Activated naive CD8-positive, alpha-beta T cell treated with anti-CD3 and anti-CD28 coated beads, Interleukin-2, amount 10 ng/mL, durations not matched to agents 7 days and 5 days (primary cell): Measurements from ENCODE around the gene MTMR4. TPM values are rescaled to one million over a fixed set of nuclear protein-coding genes. Genes with fewer than 3 reads are reported as not detected.
"Not testable (repeated sequence)": the region's sequence is repeated elsewhere in the genome, so short reads cannot be mapped to it uniquely, and the experiment has no call there.

Source experiments
- ATAC-seq: fragments of 150-1000 bp; cut with Tn5 transposase; one replicate; pipeline ENCODE4 v1.10.0; 2021; ENCODE audit warnings: low read depth, moderate library complexity
- POLR2A ChIA-PET: fragments of 350-600 bp; sonication (Branson Sonifier 250); formaldehyde crosslinking; loops from one replicate; lab custom pipeline; 2021; ENCODE audit warnings: antibody characterized with exemption; lab: Charles Lee
- DNase-seq: peaks from one replicate; pipeline ENCODE4 v3.0.0; 2021
- H3K27ac Mint-ChIP-seq: one replicate; pipeline ENCODE4 v1.8.0; 2022; ENCODE audit warnings: mild to moderate bottlenecking, mixed read lengths
- H3K27me3 Mint-ChIP-seq: one replicate; pipeline ENCODE4 v1.8.0; 2022; ENCODE audit warnings: mild to moderate bottlenecking, moderate library complexity, mixed read lengths
- H3K36me3 Mint-ChIP-seq: one replicate; pipeline ENCODE4 v1.8.0; 2021; ENCODE audit warnings: mild to moderate bottlenecking, mixed read lengths
- H3K4me1 Mint-ChIP-seq: one replicate; pipeline ENCODE4 v1.8.0; 2021; ENCODE audit warnings: mixed read lengths
- H3K4me3 Mint-ChIP-seq: one replicate; pipeline ENCODE4 v1.8.0; 2022; ENCODE audit warnings: mild to moderate bottlenecking, moderate library complexity, mixed read lengths
- H3K9me3 Mint-ChIP-seq: one replicate; pipeline ENCODE4 v1.8.0; 2021; ENCODE audit warnings: mixed read lengths
- total RNA-seq, 2 experiments: library from RNA; stranded (reverse); gene quantifications; one replicate each; pipeline ENCODE4 v1.2.3, GENCODE V29; 2021

Gene MTMR4
- 10 to 100 TPM; 50.5 to 50.8 TPM for total RNA-seq

GRCh38 chr17:58513965-58514769 lies at the start of gene MTMR4:
Gene MTMR4, minus strand, starts transcription at chr17:58514638. Its CDS starts 231 bp downstream, at chr17:58514407.
- peaks cover 3% of the 10 kb centered on the region for H3K27me3 Mint-ChIP-seq
- ATAC-seq = peak; percentile 9
- H3K4me3 Mint-ChIP-seq = peak within 1 kb of the TSS; percentile 89
- peak; percentile 81 for DNase-seq
- POLR2A ChIA-PET = interaction anchor here (0.6 to 3.5 kb wide), 9 partner anchors 9 to 507 kb away, joined by 3 to 32 read pairs (median 5); partner anchors contain the start of genes RAD51C, SRSF1 and TSPOAP1
- H3K27ac Mint-ChIP-seq = peak within 1 kb of the TSS; percentile 69
- H3K9me3 Mint-ChIP-seq = no peaks in the 10 kb centered on the region
- peaks cover 48% of the 10 kb centered on the region for H3K4me1 Mint-ChIP-seq
- peaks cover 20% of the 10 kb centered on the region for H3K36me3 Mint-ChIP-seq

- peaks cover 10% of the 10 kb centered on the region for H3K4me1 Mint-ChIP-seq
- H3K4me3 Mint-ChIP-seq = no peak overlapping the region
- H3K27ac Mint-ChIP-seq = no peak overlapping the region
- DNase-seq = no peak
- POLR2A ChIA-PET = no interaction called here
- H3K9me3 Mint-ChIP-seq = no peaks in the 10 kb centered on the region
- no peak for ATAC-seq
- H3K27me3 Mint-ChIP-seq = peaks cover 3% of the 10 kb centered on the region
- H3K36me3 Mint-ChIP-seq = no peaks in the 10 kb centered on the region
Observed at GRCh38 chr17:58560511-58560910, 46.1 kb upstream of the MTMR4 start.

GRCh38 chr17:58557981-58558380 lies 43.5 kb upstream of the MTMR4 start:
- H3K4me3 Mint-ChIP-seq = no peak overlapping the region
- no peaks in the 10 kb centered on the region for H3K9me3 Mint-ChIP-seq
- ATAC-seq (no peak), DNase-seq (no peak)
- peaks cover 6% of the 10 kb centered on the region for H3K4me1 Mint-ChIP-seq
- POLR2A ChIA-PET = no interaction called here
- no peaks in the 10 kb centered on the region for H3K36me3 Mint-ChIP-seq
- H3K27ac Mint-ChIP-seq = no peak overlapping the region
- peaks cover 3% of the 10 kb centered on the region for H3K27me3 Mint-ChIP-seq

- no peak overlapping the region for H3K4me3 Mint-ChIP-seq
- POLR2A ChIA-PET = interaction anchor here (0.7 kb wide), 1 partner anchor 479 kb away, joined by 4 read pairs; no protein-coding TSS in a partner anchor
- no peaks in the 10 kb centered on the region for H3K9me3 Mint-ChIP-seq
- ATAC-seq (peak; percentile 42), DNase-seq (no peak)
- peaks cover 5% of the 10 kb centered on the region for H3K27me3 Mint-ChIP-seq
- H3K4me1 Mint-ChIP-seq = peaks cover 6% of the 10 kb centered on the region
- no peak overlapping the region for H3K27ac Mint-ChIP-seq
- H3K36me3 Mint-ChIP-seq = no peaks in the 10 kb centered on the region
Observed at GRCh38 chr17:58556833-58557250, 42.4 kb upstream of the MTMR4 start.

GRCh38 chr17:58555109-58555508 lies 40.7 kb upstream of the MTMR4 start:
- H3K9me3 Mint-ChIP-seq, POLR2A ChIA-PET, H3K27ac Mint-ChIP-seq, DNase-seq, H3K4me1 Mint-ChIP-seq, H3K36me3 Mint-ChIP-seq, ATAC-seq, H3K4me3 Mint-ChIP-seq, H3K27me3 Mint-ChIP-seq: not testable (repeated sequence)

GRCh38 chr17:58541249-58541648 lies 26.8 kb upstream of the MTMR4 start:
- Mint-ChIP-seq H3K4me1 (no peaks in the 10 kb centered on the region), H3K36me3 (no peaks in the 10 kb centered on the region), H3K27ac (no peak overlapping the region), H3K4me3 (no peak overlapping the region), H3K27me3 (peaks cover 17% of the 10 kb centered on the region), H3K9me3 (no peaks in the 10 kb centered on the region)
- DNase-seq (no peak), ATAC-seq (peak; percentile 68)
- POLR2A ChIA-PET = interaction anchor here (0.6 to 1.0 kb wide), 2 partner anchors 17 to 91 kb away, joined by 4 to 8 read pairs; no protein-coding TSS in a partner anchor

- H3K36me3 Mint-ChIP-seq = no peaks in the 10 kb centered on the region
- peaks cover 24% of the 10 kb centered on the region for H3K27me3 Mint-ChIP-seq
- H3K4me1 Mint-ChIP-seq = no peaks in the 10 kb centered on the region
- no peak overlapping the region for H3K27ac Mint-ChIP-seq
- no peaks in the 10 kb centered on the region for H3K9me3 Mint-ChIP-seq
- no peak for ATAC-seq
- POLR2A ChIA-PET = no interaction called here
- no peak for DNase-seq
- H3K4me3 Mint-ChIP-seq = no peak overlapping the region
Observed at GRCh38 chr17:58539698-58540097, 25.3 kb upstream of the MTMR4 start.

- H3K4me1 Mint-ChIP-seq = no peaks in the 10 kb centered on the region
- H3K27ac Mint-ChIP-seq = no peak overlapping the region
- H3K9me3 Mint-ChIP-seq = no peaks in the 10 kb centered on the region
- peaks cover 29% of the 10 kb centered on the region for H3K27me3 Mint-ChIP-seq
- H3K36me3 Mint-ChIP-seq = no peaks in the 10 kb centered on the region
- no peak for ATAC-seq
- POLR2A ChIA-PET = no interaction called here
- no peak for DNase-seq
- H3K4me3 Mint-ChIP-seq = no peak overlapping the region
Observed at GRCh38 chr17:58538811-58539409, 24.5 kb upstream of the MTMR4 start.

- Mint-ChIP-seq H3K9me3 (no peaks in the 10 kb centered on the region), H3K27me3 (peaks cover 37% of the 10 kb centered on the region), H3K4me3 (no peak overlapping the region), H3K36me3 (no peaks in the 10 kb centered on the region), H3K27ac (no peak overlapping the region), H3K4me1 (peaks cover 2% of the 10 kb centered on the region)
- POLR2A ChIA-PET = interaction anchor here (1.1 kb wide), 1 partner anchor 123 kb away, joined by 4 read pairs; no protein-coding TSS in a partner anchor
- no peak for ATAC-seq
- no peak for DNase-seq
Observed at GRCh38 chr17:58537266-58537665, 22.8 kb upstream of the MTMR4 start.

- ATAC-seq = no peak
- peaks cover 4% of the 10 kb centered on the region for H3K4me1 Mint-ChIP-seq
- no peak for DNase-seq
- H3K27ac Mint-ChIP-seq = no peak overlapping the region
- POLR2A ChIA-PET = interaction anchor here (1.1 kb wide), 1 partner anchor 123 kb away, joined by 4 read pairs; no protein-coding TSS in a partner anchor
- H3K36me3 Mint-ChIP-seq = no peaks in the 10 kb centered on the region
- H3K4me3 Mint-ChIP-seq = no peak overlapping the region
- H3K27me3 Mint-ChIP-seq = peaks cover 39% of the 10 kb centered on the region
- H3K9me3 Mint-ChIP-seq = no peaks in the 10 kb centered on the region
Observed at GRCh38 chr17:58536542-58536941, 22.1 kb upstream of the MTMR4 start.

- Mint-ChIP-seq H3K4me1 (peaks cover 4% of the 10 kb centered on the region), H3K27ac (no peak overlapping the region), H3K4me3 (no peak overlapping the region), H3K36me3 (no peaks in the 10 kb centered on the region), H3K9me3 (no peaks in the 10 kb centered on the region), H3K27me3 (peaks cover 45% of the 10 kb centered on the region)
- POLR2A ChIA-PET = interaction anchor here (1.3 kb wide), 1 partner anchor 9 kb away, joined by 3 read pairs; no protein-coding TSS in a partner anchor
- ATAC-seq (no peak), DNase-seq (no peak)
Observed at GRCh38 chr17:58535431-58535830, 21.0 kb upstream of the MTMR4 start.

GRCh38 chr17:58534901-58535421 lies 20.5 kb upstream of the MTMR4 start:
- peaks cover 4% of the 10 kb centered on the region for H3K4me1 Mint-ChIP-seq
- H3K27me3 Mint-ChIP-seq = peaks cover 46% of the 10 kb centered on the region
- no peaks in the 10 kb centered on the region for H3K36me3 Mint-ChIP-seq
- H3K4me3 Mint-ChIP-seq = no peak overlapping the region
- H3K9me3 Mint-ChIP-seq = no peaks in the 10 kb centered on the region
- ATAC-seq (no peak), DNase-seq (no peak)
- POLR2A ChIA-PET = interaction anchor here (1.3 kb wide), 1 partner anchor 9 kb away, joined by 3 read pairs; no protein-coding TSS in a partner anchor
- H3K27ac Mint-ChIP-seq = no peak overlapping the region

- no peaks in the 10 kb centered on the region for H3K9me3 Mint-ChIP-seq
- H3K4me3 Mint-ChIP-seq = no peak overlapping the region
- POLR2A ChIA-PET = interaction anchor here (1.0 to 1.3 kb wide), 3 partner anchors 8 to 98 kb away, joined by 3 read pairs; no protein-coding TSS in a partner anchor
- no peaks in the 10 kb centered on the region for H3K36me3 Mint-ChIP-seq
- no peak overlapping the region for H3K27ac Mint-ChIP-seq
- peaks cover 4% of the 10 kb centered on the region for H3K4me1 Mint-ChIP-seq
- DNase-seq (no peak), ATAC-seq (no peak)
- peaks cover 50% of the 10 kb centered on the region for H3K27me3 Mint-ChIP-seq
Observed at GRCh38 chr17:58534331-58534730, 19.9 kb upstream of the MTMR4 start.
